Activated naive CD4-positive, alpha-beta T cell treated with anti-CD3 and anti-CD28 coated beads for 36 hours (primary cell): ENCODE measurements around the gene DYNLT3. TPM values are rescaled to one million over a fixed set of nuclear protein-coding genes. Genes with fewer than 3 reads are reported as not detected.

Experiments used
- CTCF ChIA-PET: fragments of 350-600 bp; sonication (Branson Sonifier 250); formaldehyde crosslinking; loops from one replicate; lab custom pipeline; 2021; ENCODE audit warnings: antibody characterized with exemption; lab: Charles Lee
- DNase-seq: peaks from one replicate; pipeline ENCODE4 v3.0.0-alpha.2; 2020
- H3K27ac Mint-ChIP-seq: one replicate; pipeline ENCODE4 v1.8.0; 2021; ENCODE audit warnings: mild to moderate bottlenecking, mixed read lengths
- H3K27me3 Mint-ChIP-seq: one replicate; pipeline ENCODE4 v1.8.0; 2021; ENCODE audit warnings: low read depth, mixed read lengths
- H3K36me3 Mint-ChIP-seq: one replicate; pipeline ENCODE4 v1.8.0; 2021; ENCODE audit warnings: low read depth, mixed read lengths
- H3K4me1 Mint-ChIP-seq: one replicate; pipeline ENCODE4 v1.8.0; 2021; ENCODE audit warnings: low read depth, mixed read lengths
- H3K4me3 Mint-ChIP-seq: one replicate; pipeline ENCODE4 v1.8.0; 2021; ENCODE audit warnings: mild to moderate bottlenecking, moderate library complexity, mixed read lengths
- H3K9me3 Mint-ChIP-seq: one replicate; pipeline ENCODE4 v1.8.0; 2021; ENCODE audit warnings: mixed read lengths
- intact Hi-C: fragments of 100-400 bp; cut with micrococcal nuclease; formaldehyde crosslinking; loops from one replicate; pipeline ENCODE4 v1.15.1; 2023
- total RNA-seq, 2 experiments: library from RNA; stranded (reverse); gene quantifications; one replicate each; pipeline ENCODE4 v1.2.3, GENCODE V29; 2021

The DYNLT3 gene
- total RNA-seq, 2 experiments from 2014 or later: 11.8 to 14.4 TPM

- Mint-ChIP-seq H3K27ac (no peak overlapping the region), H3K27me3 (no peaks in the 10 kb centered on the region), H3K4me3 (no peak overlapping the region), H3K9me3 (peaks cover 2% of the 10 kb centered on the region), H3K36me3 (peaks cover 1% of the 10 kb centered on the region), H3K4me1 (peaks cover 11% of the 10 kb centered on the region)
- intact Hi-C loops: no loop called here
- peak; percentile 5 for DNase-seq
- CTCF ChIA-PET: no interaction called here
Measured at GRCh38 chrX:37871626-37872302, 24.4 kb upstream of the DYNLT3 start.

- Mint-ChIP-seq H3K9me3 (peaks cover 2% of the 10 kb centered on the region), H3K36me3 (peaks cover 1% of the 10 kb centered on the region), H3K27ac (no peak overlapping the region), H3K4me1 (peaks cover 11% of the 10 kb centered on the region), H3K27me3 (peaks cover 1% of the 10 kb centered on the region), H3K4me3 (no peak overlapping the region)
- intact Hi-C loops: no loop called here
- DNase-seq: peak; percentile 5
- CTCF ChIA-PET: no interaction called here
Measured at GRCh38 chrX:37867536-37868153, 20.3 kb upstream of the DYNLT3 start.

- DNase-seq: no peak
- no peak overlapping the region for H3K27ac Mint-ChIP-seq
- H3K36me3 Mint-ChIP-seq: peaks cover 1% of the 10 kb centered on the region
- peaks cover 11% of the 10 kb centered on the region for H3K4me1 Mint-ChIP-seq
- H3K4me3 Mint-ChIP-seq: no peak overlapping the region
- peaks cover 2% of the 10 kb centered on the region for H3K9me3 Mint-ChIP-seq
- peaks cover 1% of the 10 kb centered on the region for H3K27me3 Mint-ChIP-seq
- CTCF ChIA-PET: no interaction called here
- intact Hi-C loops: no loop called here
Measured at GRCh38 chrX:37863728-37864127, 16.4 kb upstream of the DYNLT3 start.

GRCh38 chrX:37862851-37863250, 15.5 kb upstream of the DYNLT3 start:
- CTCF ChIA-PET: no interaction called here
- peaks cover 1% of the 10 kb centered on the region for H3K27me3 Mint-ChIP-seq

GRCh38 chrX:37860721-37861120, 13.3 kb upstream of the DYNLT3 start:
- H3K4me3 Mint-ChIP-seq: no peak overlapping the region
- no peaks in the 10 kb centered on the region for H3K27me3 Mint-ChIP-seq
- intact Hi-C loops: no loop called here
- CTCF ChIA-PET: no interaction called here
- H3K4me1 Mint-ChIP-seq: no peaks in the 10 kb centered on the region
- no peaks in the 10 kb centered on the region for H3K36me3 Mint-ChIP-seq
- no peaks in the 10 kb centered on the region for H3K9me3 Mint-ChIP-seq
- no peak for DNase-seq
- no peak overlapping the region for H3K27ac Mint-ChIP-seq

More at GRCh38 chrX:37862851-37863250, 15.5 kb upstream of the DYNLT3 start:
- Mint-ChIP-seq H3K36me3 (peaks cover 1% of the 10 kb centered on the region), H3K4me3 (no peak overlapping the region), H3K9me3 (peaks cover 2% of the 10 kb centered on the region), H3K27ac (no peak overlapping the region), H3K4me1 (peaks cover 8% of the 10 kb centered on the region)
- intact Hi-C loops: no loop called here
- DNase-seq: no peak

GRCh38 chrX:37854748-37855147, 7.4 kb upstream of the DYNLT3 start:
- Mint-ChIP-seq H3K27ac (no peak overlapping the region), H3K9me3 (no peaks in the 10 kb centered on the region), H3K36me3 (no peaks in the 10 kb centered on the region), H3K4me3 (no peak overlapping the region), H3K4me1 (no peaks in the 10 kb centered on the region), H3K27me3 (no peaks in the 10 kb centered on the region)
- CTCF ChIA-PET: no interaction called here
- intact Hi-C loops: no loop called here
- DNase-seq: no peak

- Mint-ChIP-seq H3K36me3 (no peaks in the 10 kb centered on the region), H3K27ac (no peak overlapping the region), H3K27me3 (no peaks in the 10 kb centered on the region), H3K9me3 (no peaks in the 10 kb centered on the region), H3K4me3 (no peak overlapping the region), H3K4me1 (peaks cover 3% of the 10 kb centered on the region)
- intact Hi-C loops: no loop called here
- no peak for DNase-seq
- CTCF ChIA-PET: no interaction called here
Measured at GRCh38 chrX:37854148-37854547, 6.8 kb upstream of the DYNLT3 start.

- Mint-ChIP-seq H3K36me3 (peaks cover 4% of the 10 kb centered on the region), H3K4me1 (peaks cover 19% of the 10 kb centered on the region), H3K4me3 (peak overlapping the region; percentile 72), H3K9me3 (no peaks in the 10 kb centered on the region), H3K27me3 (no peaks in the 10 kb centered on the region), H3K27ac (peak overlapping the region; percentile 80)
- CTCF ChIA-PET: no interaction called here
- intact Hi-C loops: loop anchor here (1.0 to 2.0 kb wide), 3 partner anchors 61 to 479 kb away; partner anchors contain the start of gene RPGR
- DNase-seq: no peak
Measured at GRCh38 chrX:37847733-37848197, 394 bp upstream of the DYNLT3 start.

- Mint-ChIP-seq H3K27me3 (no peaks in the 10 kb centered on the region), H3K4me1 (peaks cover 19% of the 10 kb centered on the region), H3K36me3 (peaks cover 4% of the 10 kb centered on the region), H3K4me3 (peak overlapping the region; percentile 72), H3K9me3 (no peaks in the 10 kb centered on the region), H3K27ac (peak overlapping the region; percentile 81)
- intact Hi-C loops: loop anchor here (2.0 kb wide), 2 partner anchors 60 to 480 kb away; partner anchors contain the start of gene RPGR
- DNase-seq: no peak
- CTCF ChIA-PET: interaction anchor here (1.3 to 1.4 kb wide), 2 partner anchors 23 to 102 kb away, joined by 5 to 11 read pairs; no protein-coding TSS in a partner anchor
Measured at GRCh38 chrX:37846558-37846933, 825 bp downstream of the DYNLT3 start.

GRCh38 chrX:37846141-37846540, 1.2 kb downstream of the DYNLT3 start:
- Mint-ChIP-seq H3K36me3 (peaks cover 4% of the 10 kb centered on the region), H3K27me3 (no peaks in the 10 kb centered on the region), H3K9me3 (no peaks in the 10 kb centered on the region), H3K4me3 (peak overlapping the region; percentile 72), H3K27ac (peak overlapping the region; percentile 81), H3K4me1 (peaks cover 19% of the 10 kb centered on the region)
- intact Hi-C loops: loop anchor here (2.0 kb wide), 2 partner anchors 59 to 481 kb away; partner anchors contain the start of gene RPGR
- CTCF ChIA-PET: interaction anchor here (1.3 to 1.4 kb wide), 2 partner anchors 22 to 101 kb away, joined by 5 to 11 read pairs; no protein-coding TSS in a partner anchor
- no peak for DNase-seq

GRCh38 chrX:37844622-37845021, 2.7 kb downstream of the DYNLT3 start:
- CTCF ChIA-PET: no interaction called here
- H3K4me1 Mint-ChIP-seq: peaks cover 19% of the 10 kb centered on the region
- H3K4me3 Mint-ChIP-seq: no peak overlapping the region
- intact Hi-C loops: no loop called here
- no peak for DNase-seq
- no peaks in the 10 kb centered on the region for H3K9me3 Mint-ChIP-seq
- H3K36me3 Mint-ChIP-seq: peaks cover 6% of the 10 kb centered on the region
- no peaks in the 10 kb centered on the region for H3K27me3 Mint-ChIP-seq
- H3K27ac Mint-ChIP-seq: no peak overlapping the region

GRCh38 chrX:37840931-37841330, 6.4 kb downstream of the DYNLT3 start:
- intact Hi-C loops: no loop called here
- Mint-ChIP-seq H3K4me1 (peaks cover 11% of the 10 kb centered on the region), H3K9me3 (no peaks in the 10 kb centered on the region), H3K27me3 (no peaks in the 10 kb centered on the region), H3K36me3 (peaks cover 6% of the 10 kb centered on the region), H3K4me3 (no peak overlapping the region), H3K27ac (no peak overlapping the region)
- DNase-seq: no peak
- CTCF ChIA-PET: no interaction called here
